CD4-positive, alpha-beta T cell (primary cell): ENCODE measurements around the gene KCNH2. TPM values are rescaled to one million over a fixed set of nuclear protein-coding genes. Genes with fewer than 3 reads are reported as not detected.
A peak's percentile ranks its signal among the peaks of the same experiment; 100 is the strongest.

Source experiments
- ATAC-seq: fragments of 200-7000 bp; cut with Tn5 transposase; one replicate; pipeline ENCODE4 v1.10.0; 2022; ENCODE audit warnings: mild to moderate bottlenecking; ENCODE audit not compliant: poor library complexity
- CTCF ChIA-PET: fragments of 350-600 bp; sonication (Branson Sonifier 250); formaldehyde crosslinking; loops from one replicate; lab custom pipeline; 2021; ENCODE audit warnings: antibody characterized with exemption, inconsistent platforms; lab: Charles Lee
- POLR2A ChIA-PET: fragments of 350-600 bp; sonication (Branson Sonifier 250); formaldehyde crosslinking; loops from one replicate; lab custom pipeline; 2021; ENCODE audit warnings: antibody characterized with exemption, inconsistent platforms; lab: Charles Lee
- DNase-seq, 14 experiments: peaks; one replicate each; pipeline ENCODE4 v3.0.0-alpha.2; 2013 to 2020; ENCODE audit warnings: mixed read lengths in 2 of 14
- H3K27ac ChIP-seq, 2 donors: one replicate each; pipeline versions ENCODE4 v1.5.1 to v1.7.0; 2013; ENCODE audit warnings: low read length in 2 of 2, low read depth in 1 of 2, mild to moderate bottlenecking in 1 of 2
- H3K27me3 ChIP-seq, 2 experiments: 1 replicate in 1 of 2; 2 replicates in 1 of 2; pipeline versions ENCODE4 v1.6.1 to v1.7.0; 2013; ENCODE audit warnings: low read length in 2 of 2, control low read depth in 1 of 2, mild to moderate bottlenecking in 1 of 2, moderate library complexity in 1 of 2; ENCODE audit not compliant: insufficient read depth in 2 of 2, control insufficient read depth in 1 of 2
- H3K36me3 ChIP-seq: one replicate; pipeline ENCODE4 v1.6.1; 2013; ENCODE audit warnings: low read length, control low read depth; ENCODE audit not compliant: insufficient read depth
- H3K4me1 ChIP-seq: one replicate; pipeline ENCODE4 v1.6.1; 2013; ENCODE audit warnings: low read length, control low read depth; ENCODE audit not compliant: insufficient read depth
- H3K4me3 ChIP-seq: one replicate; pipeline ENCODE4 v1.5.1; 2013; ENCODE audit warnings: mild to moderate bottlenecking, low read length, moderate library complexity
- H3K9me3 ChIP-seq, 2 experiments: 1 replicate in 1 of 2; 2 replicates in 1 of 2; pipeline versions ENCODE4 v1.6.1 to v1.7.0; 2013; ENCODE audit warnings: low read length in 2 of 2, mild to moderate bottlenecking in 2 of 2, control low read depth in 1 of 2, moderate library complexity in 1 of 2; ENCODE audit not compliant: control insufficient read depth in 1 of 2, insufficient read depth in 1 of 2
- H3K27ac Mint-ChIP-seq: one replicate; pipeline ENCODE4 v1.8.0; 2020; ENCODE audit warnings: mixed read lengths
- H3K27me3 Mint-ChIP-seq: one replicate; pipeline ENCODE4 v1.8.0; 2021; ENCODE audit warnings: mixed read lengths
- H3K36me3 Mint-ChIP-seq: one replicate; pipeline ENCODE4 v1.8.0; 2021; ENCODE audit warnings: low read depth, mixed read lengths
- H3K4me1 Mint-ChIP-seq: one replicate; pipeline ENCODE4 v1.8.0; 2021; ENCODE audit warnings: low read depth, mixed read lengths
- H3K4me3 Mint-ChIP-seq: one replicate; pipeline ENCODE4 v1.8.0; 2020; ENCODE audit warnings: mild to moderate bottlenecking, mixed read lengths
- H3K9me3 Mint-ChIP-seq: one replicate; pipeline ENCODE4 v1.8.0; 2020; ENCODE audit warnings: mixed read lengths
- CTCF ChIP-seq: fragments of 200-600 bp; IDR thresholded peaks from one replicate; pipeline ENCODE4 v1.8.0; 2022; ENCODE audit warnings: antibody characterized with exemption, mild to moderate bottlenecking
- intact Hi-C, 2 experiments: fragments of 100-400 bp; cut with DNase I in 1 of 2; cut with micrococcal nuclease in 1 of 2; formaldehyde crosslinking; loops; one replicate each; pipeline versions ENCODE4 v1.15.1 to v1.9.0; 2023 to 2025; cut with DNase I, micrococcal nuclease
- total RNA-seq, 174 experiments: library from RNA in 2 of 174; stranded (reverse) in 2 of 174; gene quantifications; one replicate each; pipeline ENCODE4 v1.2.3 and lab custom pipeline; 2021 to 2026

KCNH2 gene
- total RNA-seq, 2 experiments from 2014 or later: 1.9 to 2.3 TPM

- Mint-ChIP-seq H3K9me3 (peaks cover 11% of the 10 kb centered on the region), H3K36me3 (no peaks in the 10 kb centered on the region), H3K27ac (no peak overlapping the region), H3K4me3 (no peak overlapping the region), H3K4me1 (peaks cover 51% of the 10 kb centered on the region), H3K27me3 (no peaks in the 10 kb centered on the region)
- no peak overlapping the region for H3K4me3 ChIP-seq
- intact Hi-C loops: loop anchor here in 1 of 2 experiments (1.0 kb wide), 1 partner anchor 35 kb away; no protein-coding TSS in a partner anchor
- ChIA-PET CTCF (interaction anchor here (0.7 kb wide), 1 partner anchor 816 kb away, joined by 3 read pairs; no protein-coding TSS in a partner anchor), POLR2A (interaction anchor here (1.8 to 2.3 kb wide), 2 partner anchors 16 to 19 kb away, joined by 6 to 8 read pairs; no protein-coding TSS in a partner anchor)
- peak in 1 of 14 experiments; percentile 10 for DNase-seq
- TF ChIP-seq CTCF: no peak
- no peak for ATAC-seq
- no peaks in the 10 kb centered on the region for H3K27me3 ChIP-seq
- H3K4me1 ChIP-seq: peaks cover 57% of the 10 kb centered on the region
- H3K36me3 ChIP-seq: no peaks in the 10 kb centered on the region
- H3K27ac ChIP-seq: no peak overlapping the region
- H3K9me3 ChIP-seq: peaks cover 18 to 33% of the 10 kb centered on the region in 2 experiments
Measured at GRCh38 chr7:150992051-150992640, 14.0 kb upstream of the KCNH2 start.

- intact Hi-C loops: no loop called here
- Mint-ChIP-seq H3K36me3 (no peaks in the 10 kb centered on the region), H3K4me1 (peaks cover 49% of the 10 kb centered on the region), H3K27me3 (no peaks in the 10 kb centered on the region), H3K27ac (no peak within 1 kb of the TSS), H3K4me3 (no peak within 1 kb of the TSS), H3K9me3 (peaks cover 11% of the 10 kb centered on the region)
- no peak for ATAC-seq
- peak in 1 of 14 experiments; percentile 7 for DNase-seq
- peaks cover 60% of the 10 kb centered on the region for H3K4me1 ChIP-seq
- H3K9me3 ChIP-seq: peaks cover 18 to 33% of the 10 kb centered on the region in 2 experiments
- no peaks in the 10 kb centered on the region for H3K27me3 ChIP-seq
- no peaks in the 10 kb centered on the region for H3K36me3 ChIP-seq
- H3K4me3 ChIP-seq: no peak within 1 kb of the TSS
- CTCF ChIA-PET: interaction anchor here (1.0 to 2.3 kb wide), 3 partner anchors 18 to 92 kb away, joined by 5 to 6 read pairs (median 5); no protein-coding TSS in a partner anchor
- TF ChIP-seq CTCF: no peak
- POLR2A ChIA-PET: interaction anchor here (0.8 kb wide), 1 partner anchor 24 kb away, joined by 3 read pairs; no protein-coding TSS in a partner anchor
- H3K27ac ChIP-seq: no peak within 1 kb of the TSS
Measured at GRCh38 chr7:150990416-150991186, 12.5 kb upstream of the KCNH2 start, which contains the start of gene NOS3. Gene NOS3, plus strand, starts transcription at chr7:150991017. Its CDS starts 2,787 bp downstream, at chr7:150993804.

GRCh38 chr7:150989456-150989855 lies 11.3 kb upstream of the KCNH2 start:
- Mint-ChIP-seq H3K4me3 (no peak overlapping the region), H3K36me3 (no peaks in the 10 kb centered on the region), H3K27me3 (no peaks in the 10 kb centered on the region), H3K4me1 (peaks cover 45% of the 10 kb centered on the region), H3K9me3 (peaks cover 11% of the 10 kb centered on the region), H3K27ac (no peak overlapping the region)
- H3K27ac ChIP-seq: no peak overlapping the region
- intact Hi-C loops: loop anchor here (2.0 to 10.0 kb wide), 3 partner anchors 91 to 1275 kb away; a partner anchor contains a TSS
- peaks cover 18 to 33% of the 10 kb centered on the region in 2 experiments for H3K9me3 ChIP-seq
- CTCF ChIA-PET: interaction anchor here (1.4 to 2.3 kb wide), 3 partner anchors 19 to 27 kb away, joined by 5 read pairs; no protein-coding TSS in a partner anchor
- no peaks in the 10 kb centered on the region for H3K27me3 ChIP-seq
- H3K4me3 ChIP-seq: no peak overlapping the region
- DNase-seq (no peak), ATAC-seq (no peak)
- no peaks in the 10 kb centered on the region for H3K36me3 ChIP-seq
- POLR2A ChIA-PET: interaction anchor here (0.8 kb wide), 1 partner anchor 39 kb away, joined by 4 read pairs; the partner anchor contains the start of gene ABCB8
- peaks cover 51% of the 10 kb centered on the region for H3K4me1 ChIP-seq
- no peak for TF ChIP-seq CTCF
